OCI-LY7 (cell line): ENCODE data around the gene SMG6. TPM values are rescaled to one million over a fixed set of nuclear protein-coding genes. Genes with fewer than 3 reads are reported as not detected.
A peak's percentile ranks its signal among the peaks of the same experiment; 100 is the strongest.

Experiments
- BruUV-seq: library from RNA; stranded (reverse); fragments of 400-500 nt; replicated peaks from 2 replicates; lab custom pipeline; 2021; lab: Mats Ljungman, UMichigan
- CTCF ChIA-PET: fragments of 300-600 bp; sonication (Branson Sonifier 250); formaldehyde crosslinking; loops from one replicate; lab custom pipeline; 2022; ENCODE audit warnings: antibody characterized with exemption; ENCODE audit not compliant: unreplicated experiment; lab: Charles Lee
- POLR2A ChIA-PET: fragments of 300-600 bp; sonication (Branson Sonifier 250); formaldehyde crosslinking; loops from one replicate; lab custom pipeline; 2022; ENCODE audit warnings: antibody characterized with exemption; lab: Charles Lee
- DNase-seq: peaks from one replicate; pipeline ENCODE4 v3.0.0-alpha.2; 2015; ENCODE audit warnings: low spot score
- H2AFZ ChIP-seq: fragments of 200-600 bp; sonication (generic), shearing (Covaris generic); 2 replicates; pipeline ENCODE4 v1.6.1; 2014; ENCODE audit warnings: mild to moderate bottlenecking, antibody characterized with exemption, low read length, moderate library complexity
- H3K27ac ChIP-seq: fragments of 200-600 bp; sonication (generic); 2 replicates; pipeline ENCODE4 v1.5.1; 2014; ENCODE audit warnings: mixed run types, low read depth, mild to moderate bottlenecking, moderate library complexity, low read length, inconsistent platforms; ENCODE audit not compliant: poor library complexity, severe bottlenecking
- H3K36me3 ChIP-seq: fragments of 200-600 bp; sonication (generic); 2 replicates; pipeline ENCODE4 v1.6.1; 2014; ENCODE audit warnings: mild to moderate bottlenecking, antibody characterized with exemption, low read length, moderate library complexity, mixed read lengths; ENCODE audit not compliant: insufficient read depth
- H3K4me1 ChIP-seq: fragments of 200-600 bp; sonication (generic); 2 replicates; pipeline ENCODE4 v1.5.1; 2014; ENCODE audit warnings: mild to moderate bottlenecking, low read length; ENCODE audit not compliant: insufficient read depth, poor library complexity, severe bottlenecking
- H3K4me2 ChIP-seq: fragments of 200-600 bp; sonication (generic); 2 replicates; pipeline ENCODE4 v1.6.1; 2014; ENCODE audit warnings: mild to moderate bottlenecking, low read length
- H3K4me3 ChIP-seq: fragments of 200-600 bp; sonication (generic); 2 replicates; pipeline ENCODE4 v1.5.1; 2014; ENCODE audit warnings: mild to moderate bottlenecking, low read depth, low read length; ENCODE audit not compliant: poor library complexity, severe bottlenecking
- H3K79me2 ChIP-seq: fragments of 200-600 bp; sonication (generic); 2 replicates; pipeline ENCODE4 v1.6.1; 2016; ENCODE audit warnings: low read depth, mild to moderate bottlenecking, low read length, moderate library complexity, mixed read lengths; ENCODE audit not compliant: insufficient read depth
- H3K9me2 ChIP-seq: fragments of 200-600 bp; sonication (generic); 2 replicates; pipeline ENCODE4 v1.6.1; 2016; ENCODE audit warnings: mild to moderate bottlenecking, low read length, mixed read lengths; ENCODE audit not compliant: insufficient read depth
- H3K9me3 ChIP-seq: fragments of 200-600 bp; sonication (generic); 2 replicates; pipeline ENCODE4 v1.6.1; 2014; ENCODE audit warnings: mild to moderate bottlenecking, mixed run types, low read length, mixed read lengths
- H4K20me1 ChIP-seq: fragments of 200-600 bp; sonication (generic); 2 replicates; pipeline ENCODE4 v1.6.1; 2014; ENCODE audit warnings: mild to moderate bottlenecking, antibody characterized with exemption, low read length, moderate library complexity, mixed read lengths; ENCODE audit not compliant: insufficient read depth
- CTCF ChIP-seq: fragments of 200-600 bp; sonication (generic); conservative IDR thresholded peaks from 2 replicates; pipeline ENCODE4 v1.5.1; 2014; ENCODE audit warnings: mild to moderate bottlenecking, antibody characterized with exemption, low read length, moderate library complexity, mixed read lengths
- EZH2phosphoT487 ChIP-seq: fragments of 200-600 bp; sonication (generic); IDR thresholded peaks from 2 replicates; pipeline ENCODE4 v1.6.1; 2018; ENCODE audit warnings: low read depth, borderline replicate concordance, mild to moderate bottlenecking, mixed run types, antibody characterized with exemption, low read length, moderate library complexity, mixed read lengths
- intact Hi-C: fragments of 100-400 bp; cut with micrococcal nuclease; formaldehyde crosslinking; loops from one replicate; pipeline ENCODE4 v1.10.0; 2022; ENCODE audit not compliant: unreplicated experiment
- total RNA-seq, 2 experiments: library from RNA; depleted of rRNA in 1 of 2; stranded (reverse); fragments of >200 nt in 1 of 2; shearing (Covaris generic) in 1 of 2; gene quantifications; 2 replicates each; pipeline ENCODE4 v1.2.3, GENCODE V29; 2014 to 2022

The SMG6 gene
- total RNA-seq, 2 experiments from 2014 or later, result 12.5 to 17.8 TPM

GRCh38 chr17:2057175-2057759, 246.3 kb downstream of the SMG6 start:
- ChIA-PET POLR2A (no interaction called here), CTCF (no interaction called here)
- Histone ChIP-seq H3K27ac (no peak overlapping the region), H3K4me3 (no peak overlapping the region), H2AFZ (no peak overlapping the region), H3K9me2 (no peaks in the 10 kb centered on the region), H3K4me1 (peaks cover 34% of the 10 kb centered on the region), H3K4me2 (no peak overlapping the region), H4K20me1 (no peaks in the 10 kb centered on the region), H3K36me3 (no peaks in the 10 kb centered on the region), H3K9me3 (no peaks in the 10 kb centered on the region), H3K79me2 (no peaks in the 10 kb centered on the region)
- intact Hi-C loops, result no loop called here
- DNase-seq, result no peak
- no TSS peak for BruUV-seq
- TF ChIP-seq EZH2phosphoT487 (no peak), CTCF (no peak)

- no peak for TF ChIP-seq EZH2phosphoT487
- no peak for TF ChIP-seq CTCF
- ChIA-PET POLR2A (no interaction called here), CTCF (interaction anchor here (2.0 kb wide), 1 partner anchor 188 kb away, joined by 9 read pairs; no protein-coding TSS in a partner anchor)
- Histone ChIP-seq H2AFZ (no peak overlapping the region), H3K36me3 (no peaks in the 10 kb centered on the region), H3K9me2 (no peaks in the 10 kb centered on the region), H3K27ac (no peak overlapping the region), H3K4me3 (no peak overlapping the region), H4K20me1 (no peaks in the 10 kb centered on the region), H3K4me1 (peaks cover 34% of the 10 kb centered on the region), H3K4me2 (peak overlapping the region; percentile 38; the same call in 1 of the 2 replicates), H3K79me2 (no peaks in the 10 kb centered on the region), H3K9me3 (no peaks in the 10 kb centered on the region)
- intact Hi-C loops, result no loop called here
- no peak for DNase-seq
- BruUV-seq, result no TSS peak
Observed at GRCh38 chr17:2056206-2057174, 247.1 kb downstream of the SMG6 start.
